WTC11 (cell line): ENCODE data around the gene LRATD1. TPM values are rescaled to one million over a fixed set of nuclear protein-coding genes. Genes with fewer than 3 reads are reported as not detected.

ENCODE experiments used
- ATAC-seq: fragments of 200-7000 bp; cut with Tn5 transposase; 2 replicates; pipeline ENCODE4 v1.10.0; 2021; ENCODE audit warnings: mild to moderate bottlenecking, moderate library complexity
- CTCF ChIA-PET: fragments of 300-600 bp; sonication (Branson Sonifier 250); formaldehyde crosslinking; loops from one replicate; lab custom pipeline; 2021; ENCODE audit warnings: antibody characterized with exemption; lab: Charles Lee
- POLR2A ChIA-PET: fragments of 350-600 bp; sonication (Branson Sonifier 250); formaldehyde crosslinking; loops from one replicate; lab custom pipeline; 2021; ENCODE audit warnings: antibody characterized with exemption; lab: Charles Lee
- DNase-seq: peaks from one replicate; pipeline ENCODE4 v3.0.0; 2021; ENCODE audit warnings: low spot score
- H3K27ac Mint-ChIP-seq: 2 replicates; pipeline ENCODE4 v1.8.0; 2021; ENCODE audit warnings: mixed read lengths
- H3K27me3 Mint-ChIP-seq: 2 replicates; pipeline ENCODE4 v1.8.0; 2021; ENCODE audit warnings: low read depth, mild to moderate bottlenecking, moderate library complexity, mixed read lengths
- H3K36me3 Mint-ChIP-seq: 2 replicates; pipeline ENCODE4 v1.8.0; 2021; ENCODE audit warnings: mixed read lengths
- H3K4me1 Mint-ChIP-seq: 2 replicates; pipeline ENCODE4 v1.8.0; 2022; ENCODE audit warnings: mixed read lengths
- H3K4me3 Mint-ChIP-seq: 2 replicates; pipeline ENCODE4 v1.8.0; 2021; ENCODE audit warnings: mild to moderate bottlenecking, moderate library complexity, mixed read lengths
- H3K9me3 Mint-ChIP-seq: 2 replicates; pipeline ENCODE4 v1.8.0; 2021; ENCODE audit warnings: mixed read lengths
- AFF4 ChIP-seq: sonication (generic); formaldehyde crosslinking; IDR thresholded peaks from 2 replicates; pipeline ENCODE4 v1.8.1; 2023; ENCODE audit warnings: mild to moderate bottlenecking, missing genetic modification reagents, borderline replicate concordance
- CREB1 ChIP-seq: sonication (generic); formaldehyde crosslinking; IDR thresholded peaks from 2 replicates; pipeline ENCODE4 v1.8.0; 2023; ENCODE audit warnings: mild to moderate bottlenecking, missing genetic modification reagents
- E2F5 ChIP-seq: sonication (generic); formaldehyde crosslinking; IDR thresholded peaks from 2 replicates; pipeline ENCODE4 v1.8.1; 2022; ENCODE audit warnings: mild to moderate bottlenecking, moderate library complexity, missing genetic modification reagents
- ELF4 ChIP-seq: sonication (generic); formaldehyde crosslinking; IDR thresholded peaks from 2 replicates; pipeline ENCODE4 v1.8.1; 2022; ENCODE audit warnings: low read depth, mild to moderate bottlenecking, moderate library complexity, missing genetic modification reagents
- ETV6 ChIP-seq: sonication (generic); formaldehyde crosslinking; IDR thresholded peaks from 2 replicates; pipeline ENCODE4 v1.8.1; 2022; ENCODE audit warnings: mild to moderate bottlenecking, missing genetic modification reagents
- GABPB1 ChIP-seq: sonication (generic); formaldehyde crosslinking; IDR thresholded peaks from 2 replicates; pipeline ENCODE4 v1.8.1; 2023; ENCODE audit warnings: mild to moderate bottlenecking, missing genetic modification reagents
- JUN ChIP-seq: sonication (generic); formaldehyde crosslinking; IDR thresholded peaks from 2 replicates; pipeline ENCODE4 v1.8.0; 2023; ENCODE audit warnings: mild to moderate bottlenecking, missing genetic modification reagents
- NR3C1 ChIP-seq: sonication (generic); formaldehyde crosslinking; conservative IDR thresholded peaks from 2 replicates; pipeline ENCODE4 v1.8.1; 2023; ENCODE audit warnings: low read depth, mild to moderate bottlenecking, missing genetic modification reagents
- RELA ChIP-seq: sonication (generic); formaldehyde crosslinking; IDR thresholded peaks from 2 replicates; pipeline ENCODE4 v1.8.1; 2022; ENCODE audit warnings: missing genetic modification reagents, mild to moderate bottlenecking, borderline replicate concordance
- SMAD3 ChIP-seq: sonication (generic); formaldehyde crosslinking; IDR thresholded peaks from 2 replicates; pipeline ENCODE4 v1.8.0; 2022; ENCODE audit warnings: missing genetic modification reagents, mild to moderate bottlenecking, borderline replicate concordance
- SP1 ChIP-seq: sonication (generic); formaldehyde crosslinking; conservative IDR thresholded peaks from 2 replicates; pipeline ENCODE4 v1.8.1; 2022; ENCODE audit warnings: missing genetic modification reagents
- TEAD1 ChIP-seq: sonication (generic); formaldehyde crosslinking; IDR thresholded peaks from 2 replicates; pipeline ENCODE4 v1.8.0; 2022; ENCODE audit warnings: mild to moderate bottlenecking, missing genetic modification reagents
- ZBTB21 ChIP-seq: sonication (generic); formaldehyde crosslinking; IDR thresholded peaks from 2 replicates; pipeline ENCODE4 v1.8.1; 2023; ENCODE audit warnings: mild to moderate bottlenecking, missing genetic modification reagents, borderline replicate concordance
- ZNF317 ChIP-seq: sonication (generic); formaldehyde crosslinking; IDR thresholded peaks from 2 replicates; pipeline ENCODE4 v1.8.1; 2023; ENCODE audit warnings: low read depth, mild to moderate bottlenecking, moderate library complexity, missing genetic modification reagents, borderline replicate concordance
- ZNF512 ChIP-seq: sonication (generic); formaldehyde crosslinking; IDR thresholded peaks from 2 replicates; pipeline ENCODE4 v1.8.1; 2022; ENCODE audit warnings: missing genetic modification reagents, borderline replicate concordance
- ZSCAN18 ChIP-seq: fragments of 250-450 bp; sonication (Bioruptor Pico); IDR thresholded peaks from 2 replicates; pipeline ENCODE4 v2.1.2; 2022; ENCODE audit warnings: mild to moderate bottlenecking, moderate library complexity
- total RNA-seq: library from RNA; stranded (reverse); gene quantifications from 3 replicates; pipeline ENCODE4 v1.2.3, GENCODE V29; 2021
- TF ChIP-seq, protein P1 (sequence below): fragments of 250-450 bp; sonication (Bioruptor Pico); IDR thresholded peaks from 2 replicates; pipeline ENCODE4 v1.9.0; 2021; ENCODE audit warnings: mild to moderate bottlenecking
- TF ChIP-seq, protein P2 (sequence below): sonication (generic); formaldehyde crosslinking; IDR thresholded peaks from 2 replicates; pipeline ENCODE4 v1.8.1; 2022; ENCODE audit warnings: low read depth, missing genetic modification reagents, borderline replicate concordance
- TF ChIP-seq, protein P3 (sequence below): sonication (generic); formaldehyde crosslinking; IDR thresholded peaks from 2 replicates; pipeline ENCODE4 v1.8.0; 2023; ENCODE audit warnings: mild to moderate bottlenecking, missing genetic modification reagents
- TF ChIP-seq, protein P4 (sequence below): sonication (generic); formaldehyde crosslinking; IDR thresholded peaks from 2 replicates; pipeline ENCODE4 v1.8.0; 2023; ENCODE audit warnings: missing genetic modification reagents

The LRATD1 gene
- total RNA-seq, 1 experiment from 2014 or later = 2.3 TPM

- Mint-ChIP-seq H3K9me3 (no peaks in the 10 kb centered on the region), H3K27ac (no peak overlapping the region), H3K4me1 (no peaks in the 10 kb centered on the region), H3K4me3 (no peak overlapping the region), H3K36me3 (no peaks in the 10 kb centered on the region), H3K27me3 (no peaks in the 10 kb centered on the region)
- ChIA-PET POLR2A (no interaction called here), CTCF (no interaction called here)
- no peak for DNase-seq
- TF ChIP-seq ETV6 (CRISPR knock-in tag) = no peak
- TF ChIP-seq GABPB1 = no peak
- TF ChIP-seq ELF4 (CRISPR knock-in tag) = no peak
- no peak for TF ChIP-seq TEAD1 (CRISPR knock-in tag)
- no peak for TF ChIP-seq JUN (CRISPR knock-in tag)
- TF ChIP-seq, protein P1, sequence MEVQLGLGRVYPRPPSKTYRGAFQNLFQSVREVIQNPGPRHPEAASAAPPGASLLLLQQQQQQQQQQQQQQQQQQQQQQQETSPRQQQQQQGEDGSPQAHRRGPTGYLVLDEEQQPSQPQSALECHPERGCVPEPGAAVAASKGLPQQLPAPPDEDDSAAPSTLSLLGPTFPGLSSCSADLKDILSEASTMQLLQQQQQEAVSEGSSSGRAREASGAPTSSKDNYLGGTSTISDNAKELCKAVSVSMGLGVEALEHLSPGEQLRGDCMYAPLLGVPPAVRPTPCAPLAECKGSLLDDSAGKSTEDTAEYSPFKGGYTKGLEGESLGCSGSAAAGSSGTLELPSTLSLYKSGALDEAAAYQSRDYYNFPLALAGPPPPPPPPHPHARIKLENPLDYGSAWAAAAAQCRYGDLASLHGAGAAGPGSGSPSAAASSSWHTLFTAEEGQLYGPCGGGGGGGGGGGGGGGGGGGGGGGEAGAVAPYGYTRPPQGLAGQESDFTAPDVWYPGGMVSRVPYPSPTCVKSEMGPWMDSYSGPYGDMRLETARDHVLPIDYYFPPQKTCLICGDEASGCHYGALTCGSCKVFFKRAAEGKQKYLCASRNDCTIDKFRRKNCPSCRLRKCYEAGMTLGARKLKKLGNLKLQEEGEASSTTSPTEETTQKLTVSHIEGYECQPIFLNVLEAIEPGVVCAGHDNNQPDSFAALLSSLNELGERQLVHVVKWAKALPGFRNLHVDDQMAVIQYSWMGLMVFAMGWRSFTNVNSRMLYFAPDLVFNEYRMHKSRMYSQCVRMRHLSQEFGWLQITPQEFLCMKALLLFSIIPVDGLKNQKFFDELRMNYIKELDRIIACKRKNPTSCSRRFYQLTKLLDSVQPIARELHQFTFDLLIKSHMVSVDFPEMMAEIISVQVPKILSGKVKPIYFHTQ (CRISPR knock-in tag) = no peak
- no peak for TF ChIP-seq AFF4 (CRISPR knock-in tag)
- TF ChIP-seq CREB1 (CRISPR knock-in tag) = no peak
- TF ChIP-seq RELA (CRISPR knock-in tag) = no peak
- no peak for TF ChIP-seq ZSCAN18 (CRISPR knock-in tag)
- TF ChIP-seq, protein P2, sequence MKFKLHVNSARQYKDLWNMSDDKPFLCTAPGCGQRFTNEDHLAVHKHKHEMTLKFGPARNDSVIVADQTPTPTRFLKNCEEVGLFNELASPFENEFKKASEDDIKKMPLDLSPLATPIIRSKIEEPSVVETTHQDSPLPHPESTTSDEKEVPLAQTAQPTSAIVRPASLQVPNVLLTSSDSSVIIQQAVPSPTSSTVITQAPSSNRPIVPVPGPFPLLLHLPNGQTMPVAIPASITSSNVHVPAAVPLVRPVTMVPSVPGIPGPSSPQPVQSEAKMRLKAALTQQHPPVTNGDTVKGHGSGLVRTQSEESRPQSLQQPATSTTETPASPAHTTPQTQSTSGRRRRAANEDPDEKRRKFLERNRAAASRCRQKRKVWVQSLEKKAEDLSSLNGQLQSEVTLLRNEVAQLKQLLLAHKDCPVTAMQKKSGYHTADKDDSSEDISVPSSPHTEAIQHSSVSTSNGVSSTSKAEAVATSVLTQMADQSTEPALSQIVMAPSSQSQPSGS (CRISPR knock-in tag) = no peak
- TF ChIP-seq ZNF317 (CRISPR knock-in tag) = no peak
- TF ChIP-seq SP1 (CRISPR knock-in tag) = no peak
- no peak for TF ChIP-seq NR3C1 (CRISPR knock-in tag)
- TF ChIP-seq SMAD3 (CRISPR knock-in tag) = no peak
- TF ChIP-seq ZBTB21 (CRISPR knock-in tag) = no peak
- no peak for ATAC-seq
These were observed 22.3 kb downstream of the LRATD1 start for GRCh38 chr2:14654835-14655282.

DNA sequence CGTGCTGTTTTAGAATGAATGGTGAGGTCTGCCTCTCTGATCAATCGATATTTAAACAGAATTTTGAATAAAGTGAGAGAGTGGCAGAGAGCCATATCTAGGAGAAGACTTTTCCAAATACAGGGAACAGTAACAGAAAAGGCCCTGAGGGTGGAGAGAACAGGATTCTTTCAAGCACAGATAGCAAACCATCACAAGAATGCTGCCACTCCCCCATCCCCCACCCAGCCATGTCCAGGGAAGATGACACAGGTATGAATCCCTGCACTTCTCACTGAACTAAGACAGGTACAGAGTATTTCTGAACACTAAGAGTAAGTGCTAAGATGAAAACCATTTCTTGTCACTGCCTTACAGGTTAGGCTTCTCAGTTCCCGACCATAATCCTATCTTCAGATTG lies 23.6 kb downstream of the LRATD1 start:
- Mint-ChIP-seq H3K4me3 (no peak overlapping the region), H3K27me3 (no peaks in the 10 kb centered on the region), H3K27ac (no peak overlapping the region), H3K9me3 (no peaks in the 10 kb centered on the region), H3K36me3 (no peaks in the 10 kb centered on the region), H3K4me1 (peaks cover 3% of the 10 kb centered on the region)
- ChIA-PET POLR2A (no interaction called here), CTCF (no interaction called here)
- DNase-seq (no peak), ATAC-seq (no peak)
- TF ChIP-seq E2F5 (CRISPR knock-in tag) (no peak), ZNF512 (CRISPR knock-in tag) (no peak)
- TF ChIP-seq, protein P3, sequence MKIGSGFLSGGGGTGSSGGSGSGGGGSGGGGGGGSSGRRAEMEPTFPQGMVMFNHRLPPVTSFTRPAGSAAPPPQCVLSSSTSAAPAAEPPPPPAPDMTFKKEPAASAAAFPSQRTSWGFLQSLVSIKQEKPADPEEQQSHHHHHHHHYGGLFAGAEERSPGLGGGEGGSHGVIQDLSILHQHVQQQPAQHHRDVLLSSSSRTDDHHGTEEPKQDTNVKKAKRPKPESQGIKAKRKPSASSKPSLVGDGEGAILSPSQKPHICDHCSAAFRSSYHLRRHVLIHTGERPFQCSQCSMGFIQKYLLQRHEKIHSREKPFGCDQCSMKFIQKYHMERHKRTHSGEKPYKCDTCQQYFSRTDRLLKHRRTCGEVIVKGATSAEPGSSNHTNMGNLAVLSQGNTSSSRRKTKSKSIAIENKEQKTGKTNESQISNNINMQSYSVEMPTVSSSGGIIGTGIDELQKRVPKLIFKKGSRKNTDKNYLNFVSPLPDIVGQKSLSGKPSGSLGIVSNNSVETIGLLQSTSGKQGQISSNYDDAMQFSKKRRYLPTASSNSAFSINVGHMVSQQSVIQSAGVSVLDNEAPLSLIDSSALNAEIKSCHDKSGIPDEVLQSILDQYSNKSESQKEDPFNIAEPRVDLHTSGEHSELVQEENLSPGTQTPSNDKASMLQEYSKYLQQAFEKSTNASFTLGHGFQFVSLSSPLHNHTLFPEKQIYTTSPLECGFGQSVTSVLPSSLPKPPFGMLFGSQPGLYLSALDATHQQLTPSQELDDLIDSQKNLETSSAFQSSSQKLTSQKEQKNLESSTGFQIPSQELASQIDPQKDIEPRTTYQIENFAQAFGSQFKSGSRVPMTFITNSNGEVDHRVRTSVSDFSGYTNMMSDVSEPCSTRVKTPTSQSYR (CRISPR knock-in tag) = no peak
- TF ChIP-seq, protein P4, sequence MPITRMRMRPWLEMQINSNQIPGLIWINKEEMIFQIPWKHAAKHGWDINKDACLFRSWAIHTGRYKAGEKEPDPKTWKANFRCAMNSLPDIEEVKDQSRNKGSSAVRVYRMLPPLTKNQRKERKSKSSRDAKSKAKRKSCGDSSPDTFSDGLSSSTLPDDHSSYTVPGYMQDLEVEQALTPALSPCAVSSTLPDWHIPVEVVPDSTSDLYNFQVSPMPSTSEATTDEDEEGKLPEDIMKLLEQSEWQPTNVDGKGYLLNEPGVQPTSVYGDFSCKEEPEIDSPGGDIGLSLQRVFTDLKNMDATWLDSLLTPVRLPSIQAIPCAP = no peak
